Adrenal gland (tissue), 5 donors: ENCODE results near the gene UBQLN1.

Experiments used
- CTCF ChIP-seq, 6 experiments: fragments of 450-650 bp in 4 of 6; fragments of 200-600 bp in 2 of 6; sonication (generic) in 1 of 6; IDR thresholded peaks; 1 replicate in 5 of 6; 2 replicates in 1 of 6; pipeline versions ENCODE4 v1.5.1 to v1.8.0; 2016 to 2021; ENCODE audit warnings: antibody characterized with exemption in 6 of 6, mild to moderate bottlenecking in 2 of 6, moderate library complexity in 1 of 6
- POLR2A ChIP-seq, 2 donors: fragments of 450-650 bp; IDR thresholded peaks; one replicate each; pipeline ENCODE4 v1.6.1; 2017; ENCODE audit warnings: antibody characterized with exemption in 2 of 2, mild to moderate bottlenecking in 2 of 2, moderate library complexity in 1 of 2
- donor health status: DM: no; HTN: no; CAD: no.

DNA sequence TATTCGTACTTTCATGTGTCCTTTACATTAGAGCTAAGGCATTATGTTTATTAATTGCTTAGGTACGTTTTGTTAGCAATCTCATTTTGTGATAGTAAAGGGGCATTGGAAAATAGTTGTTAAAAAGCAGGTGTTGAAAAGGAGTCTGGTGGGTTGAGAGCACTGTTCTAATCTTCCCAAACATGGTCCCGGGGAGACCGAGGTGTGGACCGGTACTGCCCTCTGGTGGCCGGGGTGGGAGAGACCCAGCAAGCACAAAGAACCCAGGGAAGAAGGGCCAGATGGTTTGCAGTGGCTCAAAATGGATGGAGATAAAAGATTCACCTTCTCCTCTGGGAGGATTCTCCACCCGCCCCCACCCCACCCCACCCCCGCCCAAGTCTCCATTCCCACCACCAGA lies 58.7 kb downstream of the UBQLN1 start:
- TF ChIP-seq CTCF (IDR thresholded peaks at IDR 0.05) = peak; percentile 67 to 80 (median 74)
- no peak for TF ChIP-seq POLR2A (IDR thresholded peaks at IDR 0.05)
